Measurements from ENCODE around the gene CHMP5.

GRCh38 chr9:33331377-33331891 lies 66.6 kb downstream of the CHMP5 start:
- no peak for TF ChIP-seq CTCF (IDR thresholded peaks at IDR 0.05)
- no peak for TF ChIP-seq POLR2A (IDR thresholded peaks at IDR 0.05)

Data from body of pancreas (tissue), 4 donors.